BE2C (cell line): ENCODE results near the gene UBE2V1.

Experiments used
- DNase-seq: peaks from one replicate; pipeline ENCODE4 v3.0.0-alpha.2; 2020
- H3K27me3 ChIP-seq: fragments of 250-450 bp; sonication (Bioruptor Pico); 2 replicates; pipeline ENCODE4 v1.5.1; 2020; ENCODE audit warnings: mild to moderate bottlenecking
- H3K36me3 ChIP-seq: fragments of 250-450 bp; sonication (Bioruptor Pico); 2 replicates; pipeline ENCODE4 v1.5.1; 2020; ENCODE audit warnings: mild to moderate bottlenecking
- H3K4me1 ChIP-seq: fragments of 250-450 bp; sonication (Bioruptor Pico); 2 replicates; pipeline ENCODE4 v1.5.1; 2020
- H3K4me3 ChIP-seq: 2 replicates; pipeline ENCODE4 v1.5.1; 2011; ENCODE audit warnings: low read depth, low read length
- H3K9me3 ChIP-seq: fragments of 250-450 bp; sonication (Bioruptor Pico); 2 replicates; pipeline ENCODE4 v1.5.1; 2020
- TF ChIP-seq, protein P1 (sequence below): IDR thresholded peaks from 2 replicates; pipeline ENCODE4 v1.5.1; 2012; ENCODE audit warnings: mild to moderate bottlenecking, low read depth, low read length

Gene UBE2V1

DNA sequence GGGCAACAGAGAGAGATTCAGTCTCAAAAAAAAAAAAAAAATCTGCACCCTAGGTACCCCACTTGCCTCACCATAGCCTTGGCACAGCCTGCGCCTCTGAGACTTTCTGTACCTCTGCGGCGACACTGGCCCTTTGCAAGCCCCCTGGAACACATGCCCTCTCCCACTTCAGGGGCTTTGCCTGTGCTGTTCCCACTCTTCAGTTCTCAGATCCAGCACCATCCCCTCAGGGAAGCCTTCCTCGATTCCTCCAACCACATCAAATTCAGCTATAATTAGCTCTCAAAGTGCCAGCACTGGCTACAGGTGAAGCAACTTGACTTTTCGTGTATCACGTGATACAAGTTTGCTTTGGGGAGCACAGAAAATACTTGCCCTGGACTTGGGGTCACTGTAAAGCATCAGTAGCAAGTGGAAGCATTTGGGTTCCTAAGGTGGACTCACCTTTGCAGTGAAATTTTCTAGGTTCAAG is 2.1 kb upstream of the UBE2V1 start:
- Histone ChIP-seq H3K4me1 (peaks cover 4% of the 10 kb centered on the region; the same call in 1 of the 2 replicates), H3K4me3 (peak overlapping the region; percentile 70), H3K36me3 (peaks cover 4% of the 10 kb centered on the region; the same call in 1 of the 2 replicates), H3K9me3 (no peaks in the 10 kb centered on the region), H3K27me3 (no peaks in the 10 kb centered on the region)
- TF ChIP-seq, protein P1, sequence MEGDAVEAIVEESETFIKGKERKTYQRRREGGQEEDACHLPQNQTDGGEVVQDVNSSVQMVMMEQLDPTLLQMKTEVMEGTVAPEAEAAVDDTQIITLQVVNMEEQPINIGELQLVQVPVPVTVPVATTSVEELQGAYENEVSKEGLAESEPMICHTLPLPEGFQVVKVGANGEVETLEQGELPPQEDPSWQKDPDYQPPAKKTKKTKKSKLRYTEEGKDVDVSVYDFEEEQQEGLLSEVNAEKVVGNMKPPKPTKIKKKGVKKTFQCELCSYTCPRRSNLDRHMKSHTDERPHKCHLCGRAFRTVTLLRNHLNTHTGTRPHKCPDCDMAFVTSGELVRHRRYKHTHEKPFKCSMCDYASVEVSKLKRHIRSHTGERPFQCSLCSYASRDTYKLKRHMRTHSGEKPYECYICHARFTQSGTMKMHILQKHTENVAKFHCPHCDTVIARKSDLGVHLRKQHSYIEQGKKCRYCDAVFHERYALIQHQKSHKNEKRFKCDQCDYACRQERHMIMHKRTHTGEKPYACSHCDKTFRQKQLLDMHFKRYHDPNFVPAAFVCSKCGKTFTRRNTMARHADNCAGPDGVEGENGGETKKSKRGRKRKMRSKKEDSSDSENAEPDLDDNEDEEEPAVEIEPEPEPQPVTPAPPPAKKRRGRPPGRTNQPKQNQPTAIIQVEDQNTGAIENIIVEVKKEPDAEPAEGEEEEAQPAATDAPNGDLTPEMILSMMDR = no peak
- no peak for DNase-seq

DNA sequence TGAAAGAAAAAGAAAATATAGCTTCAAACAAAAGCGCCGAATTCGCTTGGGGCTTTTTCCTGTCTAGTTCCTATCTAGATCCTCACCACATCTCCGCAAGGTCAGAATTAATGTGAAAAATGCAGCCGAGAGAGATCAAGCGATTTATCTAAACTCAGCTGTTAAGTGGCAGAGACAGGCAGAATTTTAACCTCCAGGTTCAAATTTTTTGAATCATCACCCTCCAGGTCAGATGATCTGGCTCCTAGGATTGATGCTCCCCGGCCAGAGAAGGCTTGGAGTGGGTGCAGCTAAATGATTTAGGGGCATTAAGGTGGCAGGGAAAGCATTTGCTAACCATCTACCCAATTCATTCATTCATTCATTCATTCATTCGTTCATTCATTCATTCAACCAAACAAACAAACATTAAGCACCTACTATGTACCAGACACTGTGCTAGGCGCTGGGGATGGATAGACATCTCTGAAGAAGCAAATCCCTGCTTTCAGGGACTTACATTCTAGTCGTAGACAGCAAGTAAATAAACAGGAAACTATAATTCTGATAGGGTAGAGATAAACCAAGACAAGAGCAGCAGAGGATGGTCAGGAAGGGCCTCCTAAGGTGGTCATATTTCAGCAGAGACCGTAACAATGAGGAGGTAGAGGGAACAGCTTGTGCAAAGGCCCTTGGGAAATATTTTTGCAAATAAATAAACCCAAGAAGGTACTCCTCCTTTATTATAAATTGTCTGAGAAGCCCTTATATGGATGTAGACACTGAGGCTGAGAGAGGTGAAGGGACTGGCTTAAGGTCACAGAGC is 672 bp upstream of the UBE2V1 start:
- no peaks in the 10 kb centered on the region for H3K9me3 ChIP-seq
- no peaks in the 10 kb centered on the region for H3K27me3 ChIP-seq
- peak overlapping the region; percentile 85 for H3K4me3 ChIP-seq
- peaks cover 6% of the 10 kb centered on the region; the same call in 1 of the 2 replicates for H3K4me1 ChIP-seq
- TF ChIP-seq, protein P1 = no peak
- no peak for DNase-seq
- H3K36me3 ChIP-seq = peaks cover 7% of the 10 kb centered on the region

DNA sequence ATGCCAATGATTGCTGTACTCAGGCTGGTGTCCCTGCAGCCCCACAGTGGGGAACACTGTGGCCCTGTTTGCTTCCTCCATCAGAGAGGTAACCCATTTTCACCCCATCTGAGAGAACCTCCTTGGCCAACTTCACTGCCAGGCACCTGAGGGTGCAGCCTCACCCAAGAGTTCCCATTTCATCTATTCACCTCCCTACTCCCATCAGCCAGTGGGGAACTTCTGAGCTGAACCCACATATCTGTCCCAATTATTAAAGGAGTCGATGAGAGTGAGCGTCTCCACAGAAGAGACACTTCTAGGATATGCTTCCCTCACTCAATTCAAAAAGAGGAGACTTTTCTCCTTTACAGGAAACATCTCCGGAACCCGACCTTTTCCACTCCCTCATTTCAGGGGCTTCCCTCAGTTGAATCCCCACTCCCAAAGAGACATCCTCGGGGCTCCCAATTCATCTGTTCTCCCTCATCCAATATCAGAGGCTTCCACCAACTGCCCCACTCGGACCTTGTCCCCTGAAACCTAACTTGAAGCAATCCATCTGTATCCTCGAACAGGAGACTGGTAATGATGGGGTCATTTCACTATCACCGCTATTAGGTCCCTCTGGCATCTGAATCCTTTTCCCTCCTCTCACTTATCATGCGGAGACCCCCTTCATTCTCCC is 988 bp downstream of the UBE2V1 start:
- Histone ChIP-seq H3K36me3 (peaks cover 14% of the 10 kb centered on the region), H3K27me3 (no peaks in the 10 kb centered on the region), H3K4me1 (peaks cover 6% of the 10 kb centered on the region; the same call in 1 of the 2 replicates), H3K9me3 (no peaks in the 10 kb centered on the region), H3K4me3 (peak overlapping the region; percentile 85)
- TF ChIP-seq, protein P1 = no peak
- DNase-seq = no peak

DNA sequence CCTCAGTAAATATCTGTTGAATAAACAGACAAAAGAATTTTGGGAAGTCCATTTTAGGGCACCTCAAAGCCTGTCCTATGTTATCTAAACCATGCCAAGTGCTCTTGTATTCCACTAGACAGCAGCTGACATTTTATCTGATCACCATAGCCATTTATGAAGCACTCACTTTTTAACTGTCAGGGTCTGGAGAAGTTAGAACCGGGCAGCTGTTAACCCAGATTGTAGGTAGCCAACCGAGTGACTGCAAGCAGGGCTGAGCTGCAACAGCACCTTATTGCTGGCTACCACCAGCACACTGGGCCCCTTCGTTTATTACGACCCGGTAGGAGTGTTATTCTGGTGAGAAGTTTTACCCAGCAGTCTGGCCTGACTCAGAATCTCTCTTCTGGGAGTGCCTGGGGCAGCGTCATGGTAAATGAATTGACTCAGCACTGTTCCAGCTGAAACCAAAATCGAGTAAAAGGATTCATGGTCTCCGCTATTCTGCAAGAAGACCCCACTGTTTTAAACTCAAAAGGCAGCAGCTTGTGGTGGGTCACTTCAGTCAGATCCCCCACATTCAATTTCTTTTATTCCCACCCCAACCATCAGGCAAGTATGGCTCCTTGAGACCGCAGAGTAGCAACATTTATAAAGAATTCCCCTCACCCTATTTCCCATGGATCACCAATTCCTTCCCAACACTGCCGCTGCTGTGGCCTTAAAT is 1.7 kb downstream of the UBE2V1 start:
- Histone ChIP-seq H3K4me3 (peak overlapping the region; percentile 85), H3K27me3 (no peaks in the 10 kb centered on the region), H3K9me3 (no peaks in the 10 kb centered on the region), H3K4me1 (peaks cover 6% of the 10 kb centered on the region; the same call in 1 of the 2 replicates), H3K36me3 (peaks cover 14% of the 10 kb centered on the region)
- DNase-seq = peak; percentile 33
- TF ChIP-seq, protein P1 = no peak

DNA sequence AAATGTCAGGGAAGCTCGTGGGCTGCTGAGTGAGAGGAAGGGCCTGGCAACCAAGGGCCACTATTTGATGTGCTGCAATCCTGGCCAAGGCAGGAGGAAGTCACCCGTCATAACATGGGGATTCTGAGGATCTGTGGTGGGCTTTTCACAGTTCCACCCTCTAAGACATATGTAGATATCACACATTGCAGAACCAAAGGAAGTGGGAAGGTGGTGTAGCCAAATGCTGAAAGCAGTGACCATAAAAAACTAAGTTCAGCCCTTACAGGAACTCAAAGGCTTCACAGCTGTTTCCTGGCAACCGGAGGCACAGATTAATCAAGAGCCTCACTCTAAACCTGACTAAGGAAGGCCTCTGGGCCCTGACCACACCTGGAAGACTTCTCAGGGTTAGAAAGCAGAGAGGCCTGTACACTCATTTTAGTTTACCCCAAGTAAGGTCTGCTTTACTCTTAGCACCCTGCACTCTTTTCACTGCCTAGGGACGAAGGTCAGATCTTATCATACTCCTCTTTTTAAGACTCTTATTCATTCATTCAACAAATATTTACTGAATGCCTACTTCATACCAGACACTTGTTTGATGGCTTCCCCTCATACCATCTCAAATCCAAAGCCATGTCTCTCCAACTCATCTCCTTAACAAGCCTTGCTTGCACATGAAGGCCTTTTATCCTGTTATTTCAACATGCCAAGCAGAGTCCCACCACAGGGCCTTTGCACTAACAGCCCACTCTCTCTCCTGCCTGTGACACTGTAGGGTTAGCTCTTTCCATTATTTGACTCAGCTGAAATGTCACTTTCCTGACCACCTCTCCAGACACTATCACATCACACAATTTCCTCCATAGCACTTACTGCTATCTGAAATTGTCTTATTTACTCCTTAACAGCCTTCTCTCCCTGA is 2.6 kb downstream of the UBE2V1 start:
- Histone ChIP-seq H3K4me3 (no peak overlapping the region), H3K4me1 (peaks cover 6% of the 10 kb centered on the region; the same call in 1 of the 2 replicates), H3K27me3 (no peaks in the 10 kb centered on the region), H3K36me3 (peaks cover 14% of the 10 kb centered on the region), H3K9me3 (no peaks in the 10 kb centered on the region)
- no peak for DNase-seq
- TF ChIP-seq, protein P1 = no peak
